A549 treated with Mapracorat at 1 μM for 4 hours (cell line): ENCODE results near the gene USP17L18. TPM values are rescaled to one million over a fixed set of nuclear protein-coding genes. Genes with fewer than 3 reads are reported as not detected.

Experiments used
- total RNA-seq: library from RNA; stranded (reverse); fragments of 200-300 nt; extraction: Qiagen RNA extraction; gene quantifications from 5 replicates; pipeline ENCODE4 v1.2.3, GENCODE V29; 2022

Gene USP17L18, protein sequence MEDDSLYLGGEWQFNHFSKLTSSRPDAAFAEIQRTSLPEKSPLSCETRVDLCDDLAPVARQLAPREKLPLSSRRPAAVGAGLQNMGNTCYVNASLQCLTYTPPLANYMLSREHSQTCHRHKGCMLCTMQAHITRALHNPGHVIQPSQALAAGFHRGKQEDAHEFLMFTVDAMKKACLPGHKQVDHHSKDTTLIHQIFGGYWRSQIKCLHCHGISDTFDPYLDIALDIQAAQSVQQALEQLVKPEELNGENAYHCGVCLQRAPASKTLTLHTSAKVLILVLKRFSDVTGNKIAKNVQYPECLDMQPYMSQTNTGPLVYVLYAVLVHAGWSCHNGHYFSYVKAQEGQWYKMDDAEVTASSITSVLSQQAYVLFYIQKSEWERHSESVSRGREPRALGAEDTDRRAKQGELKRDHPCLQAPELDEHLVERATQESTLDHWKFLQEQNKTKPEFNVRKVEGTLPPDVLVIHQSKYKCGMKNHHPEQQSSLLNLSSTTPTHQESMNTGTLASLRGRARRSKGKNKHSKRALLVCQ
- not detected in 5 replicates for total RNA-seq

DNA sequence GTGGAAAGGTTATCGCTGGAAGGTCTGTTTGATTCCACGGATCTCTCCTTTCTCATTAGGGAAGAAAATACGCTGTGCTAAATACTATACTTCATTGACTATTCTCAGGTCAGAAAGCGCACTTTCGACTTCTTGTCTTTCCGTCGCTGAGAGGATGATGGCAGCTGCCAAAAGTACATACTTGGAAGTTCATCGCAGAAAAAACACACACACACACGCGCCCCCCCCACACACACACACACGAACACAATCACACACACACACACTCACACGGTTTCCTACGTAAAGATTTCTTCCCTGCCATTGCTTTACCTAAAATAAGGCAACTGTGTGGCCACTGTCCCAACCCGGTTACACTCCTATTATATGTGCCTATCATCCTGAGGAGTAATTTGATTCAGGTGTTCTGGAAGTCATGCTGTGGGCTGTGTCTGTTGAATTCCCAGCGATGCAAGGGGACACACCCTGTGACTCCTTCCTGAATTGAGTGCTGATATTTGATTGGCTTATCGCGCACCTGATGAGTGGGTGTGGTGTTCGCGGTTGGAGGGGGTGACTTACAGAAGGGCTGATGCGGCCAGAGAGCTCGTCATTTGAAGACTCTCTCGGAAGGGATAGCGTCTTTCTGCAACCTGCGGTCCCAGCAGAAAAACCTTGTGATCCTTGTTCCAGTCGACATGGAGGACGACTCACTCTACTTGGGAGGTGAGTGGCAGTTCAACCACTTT, at the start of gene USP17L18:
Gene USP17L18, plus strand, starts transcription at position 678 of the 728 bp plus-strand sequence. Its CDS starts 0 bp downstream, at position 678.

DNA sequence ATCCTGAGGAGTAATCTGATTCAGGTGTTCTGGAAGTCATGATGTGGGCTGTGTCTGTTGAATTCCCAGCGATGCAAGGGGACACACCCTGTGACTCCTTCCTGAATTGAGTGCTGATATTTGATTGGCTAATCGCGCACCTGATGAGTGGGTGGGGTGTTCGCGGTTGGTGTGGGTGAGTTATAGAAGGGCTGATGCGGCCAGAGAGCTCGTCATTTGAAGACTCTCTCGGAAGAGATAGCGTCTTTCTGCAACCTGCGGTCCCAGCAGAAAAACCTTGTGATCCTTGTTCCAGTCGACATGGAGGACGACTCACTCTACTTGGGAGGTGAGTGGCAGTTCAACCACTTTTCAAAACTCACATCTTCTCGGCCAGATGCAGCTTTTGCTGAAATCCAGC, 38.1 kb upstream of the USP17L18 start, which contains the start of gene USP17L10:
Gene USP17L10, plus strand, starts transcription at position 301 of the 400 bp plus-strand sequence. Its CDS starts 0 bp downstream, at position 301.

DNA sequence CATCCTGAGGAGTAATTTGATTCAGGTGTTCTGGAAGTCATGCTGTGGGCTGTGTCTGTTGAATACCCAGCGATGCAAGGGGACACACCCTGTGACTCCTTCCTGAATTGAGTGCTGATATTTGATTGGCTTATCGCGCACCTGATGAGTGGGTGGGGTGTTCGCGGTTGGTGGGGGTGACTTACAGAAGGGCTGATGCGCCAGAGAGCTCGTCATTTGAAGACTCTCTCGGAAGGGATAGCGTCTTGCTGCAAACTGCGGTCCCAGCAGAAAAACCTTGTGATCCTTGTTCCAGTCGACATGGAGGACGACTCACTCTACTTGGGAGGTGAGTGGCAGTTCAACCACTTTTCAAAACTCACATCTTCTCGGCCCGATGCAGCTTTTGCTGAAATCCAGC, 33.3 kb upstream of the USP17L18 start, which contains the start of gene USP17L11:
Gene USP17L11, plus strand, starts transcription at position 301 of the 400 bp plus-strand sequence. Its CDS starts 0 bp downstream, at position 301.

DNA sequence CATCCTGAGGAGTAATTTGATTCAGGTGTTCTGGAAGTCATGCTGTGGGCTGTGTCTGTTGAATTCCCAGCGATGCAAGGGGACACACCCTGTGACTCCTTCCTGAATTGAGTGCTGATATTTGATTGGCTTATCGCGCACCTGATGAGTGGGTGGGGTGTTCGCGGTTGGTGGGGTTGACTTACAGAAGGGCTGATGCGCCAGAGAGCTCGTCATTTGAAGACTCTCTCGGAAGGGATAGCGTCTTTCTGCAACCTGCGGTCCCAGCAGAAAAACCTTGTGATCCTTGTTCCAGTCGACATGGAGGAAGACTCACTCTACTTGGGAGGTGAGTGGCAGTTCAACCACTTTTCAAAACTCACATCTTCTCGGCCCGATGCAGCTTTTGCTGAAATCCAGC, 28.6 kb upstream of the USP17L18 start, which contains the start of gene USP17L12:
Gene USP17L12, plus strand, starts transcription at position 301 of the 400 bp plus-strand sequence. Its CDS starts 0 bp downstream, at position 301.

DNA sequence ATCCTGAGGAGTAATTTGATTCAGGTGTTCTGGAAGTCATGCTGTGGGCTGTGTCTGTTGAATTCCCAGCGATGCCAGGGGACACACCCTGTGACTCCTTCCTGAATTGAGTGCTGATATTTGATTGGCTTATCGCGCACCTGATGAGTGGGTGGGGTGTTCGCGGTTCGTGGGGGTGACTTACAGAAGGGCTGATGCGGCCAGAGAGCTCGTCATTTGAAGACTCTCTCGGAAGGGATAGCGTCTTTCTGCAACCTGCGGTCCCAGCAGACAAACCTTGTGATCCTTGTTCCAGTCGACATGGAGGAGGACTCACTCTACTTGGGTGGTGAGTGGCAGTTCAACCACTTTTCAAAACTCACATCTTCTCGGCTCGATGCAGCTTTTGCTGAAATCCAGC, 23.8 kb upstream of the USP17L18 start, which contains the start of gene USP17L13:
Gene USP17L13, plus strand, starts transcription at position 301 of the 400 bp plus-strand sequence. Its CDS starts 0 bp downstream, at position 301.

DNA sequence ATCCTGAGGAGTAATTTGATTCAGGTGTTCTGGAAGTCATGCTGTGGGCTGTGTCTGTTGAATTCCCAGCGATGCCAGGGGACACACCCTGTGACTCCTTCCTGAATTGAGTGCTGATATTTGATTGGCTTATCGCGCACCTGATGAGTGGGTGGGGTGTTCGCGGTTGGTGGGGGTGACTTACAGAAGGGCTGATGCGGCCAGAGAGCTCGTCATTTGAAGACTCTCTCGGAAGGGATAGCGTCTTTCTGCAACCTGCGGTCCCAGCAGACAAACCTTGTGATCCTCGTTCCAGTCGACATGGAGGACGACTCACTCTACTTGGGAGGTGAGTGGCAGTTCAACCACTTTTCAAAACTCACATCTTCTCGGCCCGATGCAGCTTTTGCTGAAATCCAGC, 14.3 kb upstream of the USP17L18 start, which contains the start of gene USP17L15:
Gene USP17L15, plus strand, starts transcription at position 301 of the 400 bp plus-strand sequence. Its CDS starts 0 bp downstream, at position 301.

DNA sequence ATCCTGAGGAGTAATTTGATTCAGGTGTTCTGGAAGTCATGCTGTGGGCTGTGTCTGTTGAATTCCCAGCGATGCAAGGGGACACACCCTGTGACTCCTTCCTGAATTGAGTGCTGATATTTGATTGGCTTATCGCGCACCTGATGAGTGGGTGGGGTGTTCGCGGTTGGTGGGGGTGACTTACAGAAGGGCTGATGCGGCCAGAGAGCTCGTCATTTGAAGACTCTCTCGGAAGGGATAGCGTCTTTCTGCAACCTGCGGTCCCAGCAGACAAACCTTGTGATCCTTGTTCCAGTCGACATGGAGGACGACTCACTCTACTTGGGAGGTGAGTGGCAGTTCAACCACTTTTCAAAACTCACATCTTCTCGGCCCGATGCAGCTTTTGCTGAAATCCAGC, 4.9 kb upstream of the USP17L18 start, which contains the start of gene USP17L17:
Gene USP17L17, plus strand, starts transcription at position 301 of the 400 bp plus-strand sequence. Its CDS starts 0 bp downstream, at position 301.

DNA sequence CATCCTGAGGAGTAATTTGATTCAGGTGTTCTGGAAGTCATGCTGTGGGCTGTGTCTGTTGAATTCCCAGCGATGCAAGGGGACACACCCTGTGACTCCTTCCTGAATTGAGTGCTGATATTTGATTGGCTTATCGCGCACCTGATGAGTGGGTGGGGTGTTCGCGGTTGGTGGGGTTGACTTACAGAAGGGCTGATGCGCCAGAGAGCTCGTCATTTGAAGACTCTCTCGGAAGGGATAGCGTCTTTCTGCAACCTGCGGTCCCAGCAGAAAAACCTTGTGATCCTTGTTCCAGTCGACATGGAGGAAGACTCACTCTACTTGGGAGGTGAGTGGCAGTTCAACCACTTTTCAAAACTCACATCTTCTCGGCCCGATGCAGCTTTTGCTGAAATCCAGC, 4.6 kb downstream of the USP17L18 start, which contains the start of gene USP17L19:
Gene USP17L19, plus strand, starts transcription at position 301 of the 400 bp plus-strand sequence. Its CDS starts 0 bp downstream, at position 301.

DNA sequence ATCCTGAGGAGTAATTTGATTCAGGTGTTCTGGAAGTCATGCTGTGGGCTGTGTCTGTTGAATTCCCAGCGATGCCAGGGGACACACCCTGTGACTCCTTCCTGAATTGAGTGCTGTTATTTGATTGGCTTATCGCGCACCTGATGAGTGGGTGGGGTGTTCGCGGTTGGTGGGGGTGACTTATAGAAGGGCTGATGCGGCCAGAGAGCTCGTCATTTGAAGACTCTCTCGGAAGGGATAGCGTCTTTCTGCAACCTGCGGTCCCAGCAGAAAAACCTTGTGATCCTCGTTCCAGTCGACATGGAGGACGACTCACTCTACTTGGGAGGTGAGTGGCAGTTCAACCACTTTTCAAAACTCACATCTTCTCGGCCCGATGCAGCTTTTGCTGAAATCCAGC, 9.4 kb downstream of the USP17L18 start, which contains the start of gene USP17L20:
Gene USP17L20, plus strand, starts transcription at position 301 of the 400 bp plus-strand sequence. Its CDS starts 0 bp downstream, at position 301.

DNA sequence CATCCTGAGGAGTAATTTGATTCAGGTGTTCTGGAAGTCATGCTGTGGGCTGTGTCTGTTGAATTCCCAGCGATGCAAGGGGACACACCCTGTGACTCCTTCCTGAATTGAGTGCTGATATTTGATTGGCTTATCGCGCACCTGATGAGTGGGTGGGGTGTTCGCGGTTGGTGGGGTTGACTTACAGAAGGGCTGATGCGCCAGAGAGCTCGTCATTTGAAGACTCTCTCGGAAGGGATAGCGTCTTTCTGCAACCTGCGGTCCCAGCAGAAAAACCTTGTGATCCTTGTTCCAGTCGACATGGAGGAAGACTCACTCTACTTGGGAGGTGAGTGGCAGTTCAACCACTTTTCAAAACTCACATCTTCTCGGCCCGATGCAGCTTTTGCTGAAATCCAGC, 14.1 kb downstream of the USP17L18 start, which contains the start of gene USP17L21:
Gene USP17L21, plus strand, starts transcription at position 301 of the 400 bp plus-strand sequence. Its CDS starts 0 bp downstream, at position 301.

DNA sequence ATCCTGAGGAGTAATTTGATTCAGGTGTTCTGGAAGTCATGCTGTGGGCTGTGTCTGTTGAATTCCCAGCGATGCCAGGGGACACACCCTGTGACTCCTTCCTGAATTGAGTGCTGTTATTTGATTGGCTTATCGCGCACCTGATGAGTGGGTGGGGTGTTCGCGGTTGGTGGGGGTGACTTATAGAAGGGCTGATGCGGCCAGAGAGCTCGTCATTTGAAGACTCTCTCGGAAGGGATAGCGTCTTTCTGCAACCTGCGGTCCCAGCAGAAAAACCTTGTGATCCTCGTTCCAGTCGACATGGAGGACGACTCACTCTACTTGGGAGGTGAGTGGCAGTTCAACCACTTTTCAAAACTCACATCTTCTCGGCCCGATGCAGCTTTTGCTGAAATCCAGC, 18.9 kb downstream of the USP17L18 start, which contains the start of gene USP17L22:
Gene USP17L22, plus strand, starts transcription at position 301 of the 400 bp plus-strand sequence. Its CDS starts 0 bp downstream, at position 301.

Other genes starting within 250 kb of the USP17L18 start
- gene FAM90A26, start 78.2 kb upstream of the USP17L18 start, total RNA-seq = not detected in 5 replicates
- not detected in 5 replicates for gene USP17L10, start 38.0 kb upstream of the USP17L18 start, total RNA-seq
- gene USP17L11, start 33.2 kb upstream of the USP17L18 start, total RNA-seq = not detected in 5 replicates
- gene USP17L12, start 28.5 kb upstream of the USP17L18 start, total RNA-seq = not detected in 5 replicates
- gene USP17L13, start 23.7 kb upstream of the USP17L18 start, total RNA-seq = not detected in 5 replicates
- gene USP17L15, start 14.2 kb upstream of the USP17L18 start, total RNA-seq = not detected in 5 replicates
- not detected in 5 replicates for gene USP17L17, start 4.8 kb upstream of the USP17L18 start, total RNA-seq
- not detected in 5 replicates for gene USP17L19, start 4.7 kb downstream of the USP17L18 start, total RNA-seq
- not detected in 5 replicates for gene USP17L20, start 9.5 kb downstream of the USP17L18 start, total RNA-seq
- not detected in 5 replicates for gene USP17L21, start 14.2 kb downstream of the USP17L18 start, total RNA-seq
- gene USP17L22, start 19.0 kb downstream of the USP17L18 start, total RNA-seq = not detected in 5 replicates
- not detected in 5 replicates for gene USP17L24, start 76.5 kb downstream of the USP17L18 start, total RNA-seq
- not detected in 5 replicates for gene USP17L25, start 81.3 kb downstream of the USP17L18 start, total RNA-seq
- gene USP17L26, start 86.0 kb downstream of the USP17L18 start, total RNA-seq = not detected in 5 replicates
- gene USP17L5, start 90.8 kb downstream of the USP17L18 start, total RNA-seq = not detected in 5 replicates
- gene USP17L27, start 95.5 kb downstream of the USP17L18 start, total RNA-seq = not detected in 5 replicates
- not detected in 5 replicates for gene USP17L28, start 100.3 kb downstream of the USP17L18 start, total RNA-seq
- not detected in 5 replicates for gene USP17L29, start 105.0 kb downstream of the USP17L18 start, total RNA-seq
- gene USP17L30, start 114.5 kb downstream of the USP17L18 start, total RNA-seq = not detected in 5 replicates
- not detected in 5 replicates for gene DEFB131A, start 195.8 kb downstream of the USP17L18 start, total RNA-seq